ENCODE measurements around the gene INAVA. TPM values are rescaled to one million over a fixed set of nuclear protein-coding genes. Genes with fewer than 3 reads are reported as not detected.

INAVA gene
- total and polyA plus RNA-seq, 9 of the 15 experiments (the other 6 are each of a cell fraction or from before 2014, with no cell fraction given), result 0.09 TPM; not detected in 8

GRCh38 chr1:200886594-200886993 is 8.1 kb upstream of the INAVA start (continued):
- TF ChIP-seq, protein P1, sequence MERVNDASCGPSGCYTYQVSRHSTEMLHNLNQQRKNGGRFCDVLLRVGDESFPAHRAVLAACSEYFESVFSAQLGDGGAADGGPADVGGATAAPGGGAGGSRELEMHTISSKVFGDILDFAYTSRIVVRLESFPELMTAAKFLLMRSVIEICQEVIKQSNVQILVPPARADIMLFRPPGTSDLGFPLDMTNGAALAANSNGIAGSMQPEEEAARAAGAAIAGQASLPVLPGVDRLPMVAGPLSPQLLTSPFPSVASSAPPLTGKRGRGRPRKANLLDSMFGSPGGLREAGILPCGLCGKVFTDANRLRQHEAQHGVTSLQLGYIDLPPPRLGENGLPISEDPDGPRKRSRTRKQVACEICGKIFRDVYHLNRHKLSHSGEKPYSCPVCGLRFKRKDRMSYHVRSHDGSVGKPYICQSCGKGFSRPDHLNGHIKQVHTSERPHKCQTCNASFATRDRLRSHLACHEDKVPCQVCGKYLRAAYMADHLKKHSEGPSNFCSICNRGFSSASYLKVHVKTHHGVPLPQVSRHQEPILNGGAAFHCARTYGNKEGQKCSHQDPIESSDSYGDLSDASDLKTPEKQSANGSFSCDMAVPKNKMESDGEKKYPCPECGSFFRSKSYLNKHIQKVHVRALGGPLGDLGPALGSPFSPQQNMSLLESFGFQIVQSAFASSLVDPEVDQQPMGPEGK (CRISPR knock-in tag; IDR thresholded peaks at IDR 0.05; ENCODE audit: borderline replicate concordance), result no peak
- TF ChIP-seq MEF2D (tag; conservative IDR thresholded peaks at IDR 0.05; ENCODE audit: low read depth), result peak; percentile 89
- TF ChIP-seq ZNF780A (CRISPR knock-in tag; IDR thresholded peaks at IDR 0.05), result no peak
- no peak for TF ChIP-seq KLF13 (tag; IDR thresholded peaks at IDR 0.05; ENCODE audit: borderline replicate concordance, low read depth)
- TF ChIP-seq RBM25 (IDR thresholded peaks at IDR 0.05; ENCODE audit: low read depth, low read length, severe bottlenecking), result no peak
- no peak for TF ChIP-seq RNF219 (CRISPR knock-in tag; IDR thresholded peaks at IDR 0.05)
- no peak for TF ChIP-seq ZNF830 (CRISPR knock-in tag; IDR thresholded peaks at IDR 0.05)
- TF ChIP-seq, protein P2, sequence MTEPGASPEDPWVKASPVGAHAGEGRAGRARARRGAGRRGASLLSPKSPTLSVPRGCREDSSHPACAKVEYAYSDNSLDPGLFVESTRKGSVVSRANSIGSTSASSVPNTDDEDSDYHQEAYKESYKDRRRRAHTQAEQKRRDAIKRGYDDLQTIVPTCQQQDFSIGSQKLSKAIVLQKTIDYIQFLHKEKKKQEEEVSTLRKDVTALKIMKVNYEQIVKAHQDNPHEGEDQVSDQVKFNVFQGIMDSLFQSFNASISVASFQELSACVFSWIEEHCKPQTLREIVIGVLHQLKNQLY (CRISPR knock-in tag; conservative IDR thresholded peaks at IDR 0.05), result no peak
- peak; percentile 83; the same call in 1 of the 2 replicates for TF ChIP-seq HIVEP1 (CRISPR knock-in tag; IDR thresholded peaks at IDR 0.05)
- TF ChIP-seq, protein P3, sequence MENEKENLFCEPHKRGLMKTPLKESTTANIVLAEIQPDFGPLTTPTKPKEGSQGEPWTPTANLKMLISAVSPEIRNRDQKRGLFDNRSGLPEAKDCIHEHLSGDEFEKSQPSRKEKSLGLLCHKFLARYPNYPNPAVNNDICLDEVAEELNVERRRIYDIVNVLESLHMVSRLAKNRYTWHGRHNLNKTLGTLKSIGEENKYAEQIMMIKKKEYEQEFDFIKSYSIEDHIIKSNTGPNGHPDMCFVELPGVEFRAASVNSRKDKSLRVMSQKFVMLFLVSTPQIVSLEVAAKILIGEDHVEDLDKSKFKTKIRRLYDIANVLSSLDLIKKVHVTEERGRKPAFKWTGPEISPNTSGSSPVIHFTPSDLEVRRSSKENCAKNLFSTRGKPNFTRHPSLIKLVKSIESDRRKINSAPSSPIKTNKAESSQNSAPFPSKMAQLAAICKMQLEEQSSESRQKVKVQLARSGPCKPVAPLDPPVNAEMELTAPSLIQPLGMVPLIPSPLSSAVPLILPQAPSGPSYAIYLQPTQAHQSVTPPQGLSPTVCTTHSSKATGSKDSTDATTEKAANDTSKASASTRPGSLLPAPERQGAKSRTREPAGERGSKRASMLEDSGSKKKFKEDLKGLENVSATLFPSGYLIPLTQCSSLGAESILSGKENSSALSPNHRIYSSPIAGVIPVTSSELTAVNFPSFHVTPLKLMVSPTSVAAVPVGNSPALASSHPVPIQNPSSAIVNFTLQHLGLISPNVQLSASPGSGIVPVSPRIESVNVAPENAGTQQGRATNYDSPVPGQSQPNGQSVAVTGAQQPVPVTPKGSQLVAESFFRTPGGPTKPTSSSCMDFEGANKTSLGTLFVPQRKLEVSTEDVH (IDR thresholded peaks at IDR 0.05; ENCODE audit: low read depth, partially characterized antibody), result no peak
- no peak; the same call in 1 of the 2 replicates for TF ChIP-seq EP300 (IDR thresholded peaks at IDR 0.05; ENCODE audit: low read length)
- no peak for TF ChIP-seq ETV5 (CRISPR knock-in tag; IDR thresholded peaks at IDR 0.05; ENCODE audit: low read depth)
- no peak for TF ChIP-seq ZNF274 (IDR thresholded peaks at IDR 0.05; ENCODE audit: borderline replicate concordance, low read depth, low read length)
- no peak for TF ChIP-seq NFATC3 (IDR thresholded peaks at IDR 0.05)
- TF ChIP-seq, protein P4, sequence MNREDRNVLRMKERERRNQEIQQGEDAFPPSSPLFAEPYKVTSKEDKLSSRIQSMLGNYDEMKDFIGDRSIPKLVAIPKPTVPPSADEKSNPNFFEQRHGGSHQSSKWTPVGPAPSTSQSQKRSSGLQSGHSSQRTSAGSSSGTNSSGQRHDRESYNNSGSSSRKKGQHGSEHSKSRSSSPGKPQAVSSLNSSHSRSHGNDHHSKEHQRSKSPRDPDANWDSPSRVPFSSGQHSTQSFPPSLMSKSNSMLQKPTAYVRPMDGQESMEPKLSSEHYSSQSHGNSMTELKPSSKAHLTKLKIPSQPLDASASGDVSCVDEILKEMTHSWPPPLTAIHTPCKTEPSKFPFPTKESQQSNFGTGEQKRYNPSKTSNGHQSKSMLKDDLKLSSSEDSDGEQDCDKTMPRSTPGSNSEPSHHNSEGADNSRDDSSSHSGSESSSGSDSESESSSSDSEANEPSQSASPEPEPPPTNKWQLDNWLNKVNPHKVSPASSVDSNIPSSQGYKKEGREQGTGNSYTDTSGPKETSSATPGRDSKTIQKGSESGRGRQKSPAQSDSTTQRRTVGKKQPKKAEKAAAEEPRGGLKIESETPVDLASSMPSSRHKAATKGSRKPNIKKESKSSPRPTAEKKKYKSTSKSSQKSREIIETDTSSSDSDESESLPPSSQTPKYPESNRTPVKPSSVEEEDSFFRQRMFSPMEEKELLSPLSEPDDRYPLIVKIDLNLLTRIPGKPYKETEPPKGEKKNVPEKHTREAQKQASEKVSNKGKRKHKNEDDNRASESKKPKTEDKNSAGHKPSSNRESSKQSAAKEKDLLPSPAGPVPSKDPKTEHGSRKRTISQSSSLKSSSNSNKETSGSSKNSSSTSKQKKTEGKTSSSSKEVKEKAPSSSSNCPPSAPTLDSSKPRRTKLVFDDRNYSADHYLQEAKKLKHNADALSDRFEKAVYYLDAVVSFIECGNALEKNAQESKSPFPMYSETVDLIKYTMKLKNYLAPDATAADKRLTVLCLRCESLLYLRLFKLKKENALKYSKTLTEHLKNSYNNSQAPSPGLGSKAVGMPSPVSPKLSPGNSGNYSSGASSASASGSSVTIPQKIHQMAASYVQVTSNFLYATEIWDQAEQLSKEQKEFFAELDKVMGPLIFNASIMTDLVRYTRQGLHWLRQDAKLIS (CRISPR knock-in tag; IDR thresholded peaks at IDR 0.05), result no peak
- no peak for TF ChIP-seq CCAR2 (IDR thresholded peaks at IDR 0.05; ENCODE audit: low read depth, low read length)
- TF ChIP-seq MCM3 (IDR thresholded peaks at IDR 0.05), result no peak
